A549 (cell line): Measurements from ENCODE around the gene KLK2. TPM values are rescaled to one million over a fixed set of nuclear protein-coding genes. Genes with fewer than 3 reads are reported as not detected.

ENCODE experiments used
- ATAC-seq, 2 experiments: fragments of 200-7000 bp in 1 of 2; fragments of >200 bp in 1 of 2; cut with Nextera tagmentation in 1 of 2; cut with Tn5 transposase in 1 of 2; 3 replicates each; pipeline versions ENCODE4 v1.8.0 to v1.9.1; 2018 to 2020; ENCODE audit warnings: mild to moderate bottlenecking in 1 of 2, moderate library complexity in 1 of 2
- CTCF ChIA-PET: fragments of 300-600 bp; sonication (Branson Sonifier 250); formaldehyde crosslinking; extraction: SDS; loops from one replicate; lab custom pipeline; 2021; ENCODE audit warnings: antibody characterized with exemption, inconsistent platforms; lab: Yijun Ruan, JAX
- POLR2A ChIA-PET: fragments of 350-600 bp; formaldehyde crosslinking; extraction: SDS; loops from one replicate; lab custom pipeline; 2021; ENCODE audit warnings: antibody characterized with exemption, inconsistent platforms; lab: Yijun Ruan, JAX
- DNase-seq, 2 experiments: peaks; one replicate each; pipeline versions ENCODE4 v3.0.0 to v3.0.0-alpha.2; 2011 to 2016; ENCODE audit warnings: low read depth in 1 of 2, low spot score in 1 of 2
- FAIRE-seq: peaks from 2 replicates; lab custom pipeline; 2011; peaks lifted over from hg19 to GRCh38; lab: Jason Lieb, UNC
- H3K27ac ChIP-seq, 2 experiments: fragments of >200 bp; sonication (Bioruptor Twin); formaldehyde crosslinking; 3 replicates each; pipeline ENCODE4 v1.5.1; 2016 to 2017
- H3K4me1 ChIP-seq: fragments of >200 bp; sonication (Bioruptor Twin); formaldehyde crosslinking; 3 replicates; pipeline ENCODE4 v1.6.1; 2016
- H3K4me2 ChIP-seq: fragments of >200 bp; sonication (Bioruptor Twin); formaldehyde crosslinking; 3 replicates; pipeline ENCODE4 v1.6.1; 2016
- H3K4me3 ChIP-seq: fragments of >200 bp; sonication (Bioruptor Twin); formaldehyde crosslinking; 3 replicates; pipeline ENCODE4 v1.5.1; 2016
- H3K9me3 ChIP-seq: fragments of >200 bp; sonication (Bioruptor Twin); formaldehyde crosslinking; 3 replicates; pipeline ENCODE4 v1.6.1; 2016
- BHLHE40 ChIP-seq: IDR thresholded peaks from 2 replicates; pipeline ENCODE4 v1.6.1; 2012; ENCODE audit warnings: low read depth, low read length, inconsistent platforms
- CEBPB ChIP-seq, 2 experiments: fragments of >200 bp in 1 of 2; sonication (Bioruptor Twin) in 1 of 2; formaldehyde crosslinking in 1 of 2; IDR thresholded peaks; 2 replicates each; pipeline ENCODE4 v1.6.1; 2012 to 2016
- EP300 ChIP-seq, 2 experiments: fragments of >200 bp; sonication (Bioruptor Twin); formaldehyde crosslinking; IDR thresholded peaks; 2 replicates in 1 of 2; 3 replicates in 1 of 2; pipeline ENCODE4 v1.6.1; 2016 to 2017
- FOSB ChIP-seq: fragments of 250-450 bp; sonication (Bioruptor Pico); IDR thresholded peaks from 2 replicates; pipeline ENCODE4 v1.5.0; 2020; ENCODE audit warnings: mild to moderate bottlenecking, moderate library complexity
- GATA3 ChIP-seq: IDR thresholded peaks from 2 replicates; pipeline ENCODE4 v1.6.1; 2012; ENCODE audit warnings: borderline replicate concordance
- JUN ChIP-seq, 2 experiments: fragments of >200 bp; sonication (Bioruptor Twin); formaldehyde crosslinking; IDR thresholded peaks; 2 replicates in 1 of 2; 3 replicates in 1 of 2; pipeline ENCODE4 v1.6.1; 2016 to 2017
- JUNB ChIP-seq: fragments of >200 bp; sonication (Bioruptor Twin); formaldehyde crosslinking; IDR thresholded peaks from 2 replicates; pipeline ENCODE4 v1.6.1; 2016
- NFE2L2 ChIP-seq: fragments of 150-350 bp; conservative IDR thresholded peaks from 2 replicates; pipeline ENCODE4 v1.6.1; 2014; ENCODE audit warnings: low read length
- NPAS2 ChIP-seq: fragments of 250-450 bp; sonication (Bioruptor Pico); IDR thresholded peaks from 2 replicates; pipeline ENCODE4 v1.8.0; 2022; ENCODE audit warnings: mild to moderate bottlenecking, moderate library complexity, borderline replicate concordance
- RFX5 ChIP-seq: fragments of 450-650 bp; IDR thresholded peaks from 2 replicates; pipeline ENCODE4 v1.7.1; 2014; ENCODE audit warnings: antibody characterized with exemption, mild to moderate bottlenecking, moderate library complexity
- SMC3 ChIP-seq: fragments of >200 bp; sonication (Bioruptor Twin); formaldehyde crosslinking; IDR thresholded peaks from 3 replicates; pipeline ENCODE4 v1.6.1; 2018; ENCODE audit warnings: inconsistent platforms
- TFCP2L1 ChIP-seq: fragments of 250-450 bp; sonication (Bioruptor Pico); IDR thresholded peaks from 2 replicates; pipeline ENCODE4 v1.5.0; 2021; ENCODE audit warnings: mild to moderate bottlenecking
- TP53 ChIP-seq: fragments of 250-450 bp; sonication (Bioruptor Pico); IDR thresholded peaks from 2 replicates; pipeline ENCODE4 v1.5.0; 2021; ENCODE audit warnings: mild to moderate bottlenecking, moderate library complexity
- ZSCAN20 ChIP-seq: fragments of 250-450 bp; sonication (Bioruptor Pico); IDR thresholded peaks from 2 replicates; pipeline ENCODE4 v1.8.0; 2022; ENCODE audit warnings: mild to moderate bottlenecking, moderate library complexity
- WGBS: methylation state at CpG from one replicate; pipeline ENCODE4 v1.1.6; 2017; ENCODE audit errors: missing lambda C conversion rate; 5-methylcytosine and 5-hydroxymethylcytosine counted together
- polyA plus RNA-seq, 4 experiments: library from polyadenylated mRNA; depleted of rRNA in 3 of 4; stranded (reverse); fragments of >200 nt; fragmentation: RNase III in 1 of 4; extraction: RNeasy Plus Mini Kit Qiagen cat#74134 plus additional on column Dnase treatment in 1 of 4; gene quantifications; 2 replicates in 3 of 4; 3 replicates in 1 of 4; pipeline ENCODE4 v1.2.3, GENCODE V29; 2011 to 2017
- TF ChIP-seq, protein P1 (sequence below): fragments of 450-650 bp; IDR thresholded peaks from 2 replicates; pipeline ENCODE4 v1.6.1; 2014; ENCODE audit warnings: antibody characterized with exemption
- TF ChIP-seq, protein P2 (sequence below): IDR thresholded peaks from 2 replicates; pipeline ENCODE4 v1.6.1; 2012; ENCODE audit warnings: low read depth, borderline replicate concordance
- TF ChIP-seq, protein P3 (sequence below): fragments of 150-350 bp; IDR thresholded peaks from 2 replicates; pipeline ENCODE4 v1.6.1; 2014; ENCODE audit warnings: low read depth, mild to moderate bottlenecking, low read length
- TF ChIP-seq, protein P4 (sequence below): fragments of >200 bp; sonication (Bioruptor Twin); formaldehyde crosslinking; IDR thresholded peaks from 2 replicates; pipeline ENCODE4 v1.6.1; 2016
- TF ChIP-seq, protein P5 (sequence below): fragments of 250-450 bp; sonication (Bioruptor Pico); IDR thresholded peaks from 2 replicates; pipeline ENCODE4 v1.5.0; 2020; ENCODE audit warnings: low read depth, mild to moderate bottlenecking, moderate library complexity
- TF ChIP-seq, protein P6 (sequence below): fragments of 200-600 bp; sonication (generic); IDR thresholded peaks from 2 replicates; pipeline ENCODE4 v1.6.1; 2016; ENCODE audit warnings: antibody characterized with exemption, mild to moderate bottlenecking, moderate library complexity

The KLK2 gene
- polyA plus RNA-seq, 2 of the 4 experiments (the other 2 are of a cell fraction): 0.21 to 0.49 TPM

DNA sequence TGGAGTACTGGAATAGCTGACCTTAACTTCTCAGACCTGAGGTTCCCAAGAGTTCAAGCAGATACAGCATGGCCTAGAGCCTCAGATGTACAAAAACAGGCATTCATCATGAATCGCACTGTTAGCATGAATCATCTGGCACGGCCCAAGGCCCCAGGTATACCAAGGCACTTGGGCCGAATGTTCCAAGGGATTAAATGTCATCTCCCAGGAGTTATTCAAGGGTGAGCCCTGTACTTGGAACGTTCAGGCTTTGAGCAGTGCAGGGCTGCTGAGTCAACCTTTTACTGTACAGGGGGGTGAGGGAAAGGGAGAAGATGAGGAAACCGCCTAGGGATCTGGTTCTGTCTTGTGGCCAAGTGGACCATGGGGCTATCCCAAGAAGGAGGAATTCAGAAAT is 12.2 kb upstream of the KLK2 start (continued):
- TF ChIP-seq EP300 (IDR thresholded peaks at IDR 0.05): no peak

DNA sequence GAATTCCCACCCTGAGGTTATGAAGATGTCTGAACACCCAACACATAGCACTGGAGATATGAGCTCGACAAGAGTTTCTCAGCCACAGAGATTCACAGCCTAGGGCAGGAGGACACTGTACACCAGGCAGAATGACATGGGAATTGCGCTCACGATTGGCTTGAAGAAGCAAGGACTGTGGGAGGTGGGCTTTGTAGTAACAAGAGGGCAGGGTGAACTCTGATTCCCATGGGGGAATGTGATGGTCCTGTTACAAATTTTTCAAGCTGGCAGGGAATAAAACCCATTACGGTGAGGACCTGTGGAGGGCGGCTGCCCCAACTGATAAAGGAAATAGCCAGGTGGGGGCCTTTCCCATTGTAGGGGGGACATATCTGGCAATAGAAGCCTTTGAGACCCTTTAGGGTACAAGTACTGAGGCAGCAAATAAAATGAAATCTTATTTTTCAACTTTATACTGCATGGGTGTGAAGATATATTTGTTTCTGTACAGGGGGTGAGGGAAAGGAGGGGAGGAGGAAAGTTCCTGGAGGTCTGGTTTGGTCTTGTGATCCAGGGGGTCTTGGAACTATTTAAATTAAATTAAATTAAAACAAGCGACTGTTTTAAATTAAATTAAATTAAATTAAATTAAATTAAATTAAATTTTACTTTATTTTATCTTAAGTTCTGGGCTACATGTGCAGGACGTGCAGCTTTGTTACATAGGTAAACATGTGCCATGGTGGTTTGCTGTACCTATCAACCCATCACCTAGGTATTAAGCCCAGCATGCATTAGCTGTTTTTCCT is 11.5 kb upstream of the KLK2 start:
- H3K4me1 ChIP-seq: no peaks in the 10 kb centered on the region
- 37% methylated on average over 7 of the region's 7 CpGs for WGBS
- H3K4me3 ChIP-seq: no peak overlapping the region
- POLR2A ChIA-PET: no interaction called here
- ATAC-seq: no peak
- CTCF ChIA-PET: interaction anchor here (1.0 to 2.9 kb wide), 2 partner anchors 61 to 137 kb away, joined by 3 to 13 read pairs; no protein-coding TSS in a partner anchor
- TF ChIP-seq TP53 (CRISPR knock-in tag): no peak
- TF ChIP-seq TFCP2L1 (CRISPR knock-in tag): no peak
- TF ChIP-seq GATA3: no peak
- no peak for TF ChIP-seq JUNB
- TF ChIP-seq JUN (IDR thresholded peaks at IDR 0.05): no peak
- no peak for TF ChIP-seq CEBPB (IDR thresholded peaks at IDR 0.05)
- TF ChIP-seq ZSCAN20 (CRISPR knock-in tag): no peak
- no peak for TF ChIP-seq NFE2L2
- TF ChIP-seq, protein P1, sequence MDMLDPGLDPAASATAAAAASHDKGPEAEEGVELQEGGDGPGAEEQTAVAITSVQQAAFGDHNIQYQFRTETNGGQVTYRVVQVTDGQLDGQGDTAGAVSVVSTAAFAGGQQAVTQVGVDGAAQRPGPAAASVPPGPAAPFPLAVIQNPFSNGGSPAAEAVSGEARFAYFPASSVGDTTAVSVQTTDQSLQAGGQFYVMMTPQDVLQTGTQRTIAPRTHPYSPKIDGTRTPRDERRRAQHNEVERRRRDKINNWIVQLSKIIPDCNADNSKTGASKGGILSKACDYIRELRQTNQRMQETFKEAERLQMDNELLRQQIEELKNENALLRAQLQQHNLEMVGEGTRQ: no peak
- TF ChIP-seq, protein P2, sequence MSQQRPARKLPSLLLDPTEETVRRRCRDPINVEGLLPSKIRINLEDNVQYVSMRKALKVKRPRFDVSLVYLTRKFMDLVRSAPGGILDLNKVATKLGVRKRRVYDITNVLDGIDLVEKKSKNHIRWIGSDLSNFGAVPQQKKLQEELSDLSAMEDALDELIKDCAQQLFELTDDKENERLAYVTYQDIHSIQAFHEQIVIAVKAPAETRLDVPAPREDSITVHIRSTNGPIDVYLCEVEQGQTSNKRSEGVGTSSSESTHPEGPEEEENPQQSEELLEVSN: no peak
- no peak for TF ChIP-seq BHLHE40
- TF ChIP-seq RFX5: no peak
- TF ChIP-seq, protein P3, sequence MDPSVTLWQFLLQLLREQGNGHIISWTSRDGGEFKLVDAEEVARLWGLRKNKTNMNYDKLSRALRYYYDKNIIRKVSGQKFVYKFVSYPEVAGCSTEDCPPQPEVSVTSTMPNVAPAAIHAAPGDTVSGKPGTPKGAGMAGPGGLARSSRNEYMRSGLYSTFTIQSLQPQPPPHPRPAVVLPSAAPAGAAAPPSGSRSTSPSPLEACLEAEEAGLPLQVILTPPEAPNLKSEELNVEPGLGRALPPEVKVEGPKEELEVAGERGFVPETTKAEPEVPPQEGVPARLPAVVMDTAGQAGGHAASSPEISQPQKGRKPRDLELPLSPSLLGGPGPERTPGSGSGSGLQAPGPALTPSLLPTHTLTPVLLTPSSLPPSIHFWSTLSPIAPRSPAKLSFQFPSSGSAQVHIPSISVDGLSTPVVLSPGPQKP: no peak
- no peak for TF ChIP-seq FOSB (CRISPR knock-in tag)
- TF ChIP-seq, protein P4, sequence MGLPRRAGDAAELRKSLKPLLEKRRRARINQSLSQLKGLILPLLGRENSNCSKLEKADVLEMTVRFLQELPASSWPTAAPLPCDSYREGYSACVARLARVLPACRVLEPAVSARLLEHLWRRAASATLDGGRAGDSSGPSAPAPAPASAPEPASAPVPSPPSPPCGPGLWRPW: no peak
- no peak for FAIRE-seq
- DNase-seq: no peak
- H3K27ac ChIP-seq: no peak overlapping the region
- H3K4me2 ChIP-seq: no peak overlapping the region
- H3K9me3 ChIP-seq: peaks cover 18% of the 10 kb centered on the region

DNA sequence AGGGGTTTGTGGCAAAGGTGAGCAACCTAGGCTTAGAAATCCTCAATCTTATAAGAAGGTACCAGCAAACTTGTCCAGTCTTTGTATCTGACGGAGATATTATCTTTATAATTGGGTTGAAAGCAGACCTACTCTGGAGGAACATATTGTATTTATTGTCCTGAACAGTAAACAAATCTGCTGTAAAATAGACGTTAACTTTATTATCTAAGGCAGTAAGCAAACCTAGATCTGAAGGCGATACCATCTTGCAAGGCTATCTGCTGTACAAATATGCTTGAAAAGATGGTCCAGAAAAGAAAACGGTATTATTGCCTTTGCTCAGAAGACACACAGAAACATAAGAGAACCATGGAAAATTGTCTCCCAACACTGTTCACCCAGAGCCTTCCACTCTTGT is 3.8 kb upstream of the KLK2 start:
- no peak overlapping the region for H3K4me2 ChIP-seq
- WGBS: 37% methylated on average over 4 of the region's 4 CpGs
- no peak for FAIRE-seq

More for the DNA sequence above, 3.8 kb upstream of the KLK2 start:
- POLR2A ChIA-PET: no interaction called here
- H3K4me1 ChIP-seq: no peaks in the 10 kb centered on the region
- CTCF ChIA-PET: interaction anchor here (0.6 to 1.2 kb wide), 4 partner anchors 31 to 262 kb away, joined by 3 to 4 read pairs (median 4); no protein-coding TSS in a partner anchor
- ATAC-seq (no peak), DNase-seq (no peak)
- no peak overlapping the region for H3K27ac ChIP-seq
- 0 out of 3 replicates have a peak, but pooled peaks cover 6% of the 10 kb centered on the region for H3K9me3 ChIP-seq
- H3K4me3 ChIP-seq: no peak overlapping the region
- TF ChIP-seq, protein P2: no peak
- TF ChIP-seq, protein P5, sequence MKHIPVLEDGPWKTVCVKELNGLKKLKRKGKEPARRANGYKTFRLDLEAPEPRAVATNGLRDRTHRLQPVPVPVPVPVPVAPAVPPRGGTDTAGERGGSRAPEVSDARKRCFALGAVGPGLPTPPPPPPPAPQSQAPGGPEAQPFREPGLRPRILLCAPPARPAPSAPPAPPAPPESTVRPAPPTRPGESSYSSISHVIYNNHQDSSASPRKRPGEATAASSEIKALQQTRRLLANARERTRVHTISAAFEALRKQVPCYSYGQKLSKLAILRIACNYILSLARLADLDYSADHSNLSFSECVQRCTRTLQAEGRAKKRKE (CRISPR knock-in tag): no peak
- TF ChIP-seq BHLHE40 (no peak), NPAS2 (CRISPR knock-in tag) (no peak), SMC3 (no peak)
- TF ChIP-seq, protein P6, sequence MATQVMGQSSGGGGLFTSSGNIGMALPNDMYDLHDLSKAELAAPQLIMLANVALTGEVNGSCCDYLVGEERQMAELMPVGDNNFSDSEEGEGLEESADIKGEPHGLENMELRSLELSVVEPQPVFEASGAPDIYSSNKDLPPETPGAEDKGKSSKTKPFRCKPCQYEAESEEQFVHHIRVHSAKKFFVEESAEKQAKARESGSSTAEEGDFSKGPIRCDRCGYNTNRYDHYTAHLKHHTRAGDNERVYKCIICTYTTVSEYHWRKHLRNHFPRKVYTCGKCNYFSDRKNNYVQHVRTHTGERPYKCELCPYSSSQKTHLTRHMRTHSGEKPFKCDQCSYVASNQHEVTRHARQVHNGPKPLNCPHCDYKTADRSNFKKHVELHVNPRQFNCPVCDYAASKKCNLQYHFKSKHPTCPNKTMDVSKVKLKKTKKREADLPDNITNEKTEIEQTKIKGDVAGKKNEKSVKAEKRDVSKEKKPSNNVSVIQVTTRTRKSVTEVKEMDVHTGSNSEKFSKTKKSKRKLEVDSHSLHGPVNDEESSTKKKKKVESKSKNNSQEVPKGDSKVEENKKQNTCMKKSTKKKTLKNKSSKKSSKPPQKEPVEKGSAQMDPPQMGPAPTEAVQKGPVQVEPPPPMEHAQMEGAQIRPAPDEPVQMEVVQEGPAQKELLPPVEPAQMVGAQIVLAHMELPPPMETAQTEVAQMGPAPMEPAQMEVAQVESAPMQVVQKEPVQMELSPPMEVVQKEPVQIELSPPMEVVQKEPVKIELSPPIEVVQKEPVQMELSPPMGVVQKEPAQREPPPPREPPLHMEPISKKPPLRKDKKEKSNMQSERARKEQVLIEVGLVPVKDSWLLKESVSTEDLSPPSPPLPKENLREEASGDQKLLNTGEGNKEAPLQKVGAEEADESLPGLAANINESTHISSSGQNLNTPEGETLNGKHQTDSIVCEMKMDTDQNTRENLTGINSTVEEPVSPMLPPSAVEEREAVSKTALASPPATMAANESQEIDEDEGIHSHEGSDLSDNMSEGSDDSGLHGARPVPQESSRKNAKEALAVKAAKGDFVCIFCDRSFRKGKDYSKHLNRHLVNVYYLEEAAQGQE: no peak
